Stimulated activated CD8-positive, alpha-beta memory T cell treated with anti-CD3 and anti-CD28 coated beads, Interleukin-15, amount 100 ng/mL, for 24 hours (primary cell): Measurements from ENCODE around the gene SP6.
A peak's percentile ranks its signal among the peaks of the same experiment; 100 is the strongest.

Experiments
- DNase-seq: peaks from one replicate; pipeline ENCODE4 v3.0.0-alpha.2; 2020; ENCODE audit warnings: low read depth

Gene SP6

GRCh38 chr17:47834756-47835155 is 16.2 kb downstream of the SP6 start:
- DNase-seq: no peak

DNA sequence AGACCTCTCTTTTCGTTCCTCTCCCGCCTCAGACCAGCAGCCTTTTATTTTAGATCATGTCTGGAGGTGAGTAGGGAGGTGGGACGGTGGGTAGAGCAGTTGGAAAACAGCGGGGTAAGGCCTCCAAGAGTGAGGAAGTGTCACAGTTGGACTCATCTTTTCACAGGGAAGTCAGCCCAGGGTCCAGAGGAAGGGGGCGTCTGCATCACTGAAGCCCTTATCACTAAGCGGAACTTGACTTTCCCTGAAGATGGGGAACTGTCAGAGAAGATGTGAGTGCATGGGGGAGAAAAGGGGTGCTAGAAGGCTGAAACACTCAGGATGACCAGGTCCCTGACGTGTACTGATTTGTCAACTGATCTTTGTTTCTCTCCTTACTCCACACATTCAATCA is 19.0 kb downstream of the SP6 start:
- DNase-seq: no peak

DNA sequence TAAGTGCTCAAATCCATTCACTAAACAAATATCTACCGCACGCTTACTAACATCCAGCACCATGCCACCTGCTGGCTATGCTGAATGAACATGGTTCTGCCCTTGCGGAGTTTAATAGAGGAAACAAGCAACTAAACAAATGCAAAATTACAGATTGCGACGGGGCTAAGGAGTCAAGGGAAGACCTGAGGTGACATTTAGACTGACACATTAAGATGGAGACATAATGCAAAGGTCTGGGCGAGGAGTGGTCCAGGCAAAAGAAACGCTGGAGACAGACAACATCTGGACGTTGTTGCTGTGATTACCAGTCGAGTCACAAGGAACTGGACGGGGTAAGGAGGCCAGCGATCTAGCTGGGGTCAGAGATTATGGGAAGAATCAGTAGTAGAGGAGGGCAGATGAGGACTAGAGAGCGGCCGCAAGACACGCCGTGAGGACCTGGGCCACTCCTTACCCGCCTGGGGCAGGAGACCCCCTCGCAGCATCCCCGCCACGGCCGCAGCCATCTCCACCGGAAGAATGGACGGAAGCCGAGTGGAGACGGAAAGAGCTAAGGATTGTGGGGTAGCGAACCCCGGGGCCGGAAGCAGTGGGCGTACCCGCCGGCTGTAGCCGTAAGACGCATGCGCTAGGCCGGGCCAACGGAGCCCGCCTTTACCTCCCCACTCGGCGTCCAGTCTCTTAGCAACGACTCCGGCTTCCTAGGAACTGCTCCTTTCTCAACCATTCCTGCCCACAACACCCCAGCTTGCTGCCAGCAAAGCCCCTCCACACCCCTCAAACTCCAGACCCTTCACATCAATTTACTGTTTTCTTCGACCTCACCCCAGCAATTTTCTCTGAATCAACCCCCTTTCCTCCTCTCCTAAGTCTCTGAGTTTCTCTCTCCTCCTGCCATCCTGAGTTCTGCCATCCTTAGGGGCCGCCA is 19.7 kb downstream of the SP6 start, which contains the start of the genes LRRC46 and MRPL10:
Gene LRRC46, plus strand, starts transcription at position 668 of the 931 bp plus-strand sequence. CDS start 320 bp downstream, outside the sequence.
Gene MRPL10, minus strand, starts transcription at position 539 of the 931 bp plus-strand sequence. Its CDS starts 30 bp downstream, at position 509.
- peak; percentile 86 for DNase-seq

DNA sequence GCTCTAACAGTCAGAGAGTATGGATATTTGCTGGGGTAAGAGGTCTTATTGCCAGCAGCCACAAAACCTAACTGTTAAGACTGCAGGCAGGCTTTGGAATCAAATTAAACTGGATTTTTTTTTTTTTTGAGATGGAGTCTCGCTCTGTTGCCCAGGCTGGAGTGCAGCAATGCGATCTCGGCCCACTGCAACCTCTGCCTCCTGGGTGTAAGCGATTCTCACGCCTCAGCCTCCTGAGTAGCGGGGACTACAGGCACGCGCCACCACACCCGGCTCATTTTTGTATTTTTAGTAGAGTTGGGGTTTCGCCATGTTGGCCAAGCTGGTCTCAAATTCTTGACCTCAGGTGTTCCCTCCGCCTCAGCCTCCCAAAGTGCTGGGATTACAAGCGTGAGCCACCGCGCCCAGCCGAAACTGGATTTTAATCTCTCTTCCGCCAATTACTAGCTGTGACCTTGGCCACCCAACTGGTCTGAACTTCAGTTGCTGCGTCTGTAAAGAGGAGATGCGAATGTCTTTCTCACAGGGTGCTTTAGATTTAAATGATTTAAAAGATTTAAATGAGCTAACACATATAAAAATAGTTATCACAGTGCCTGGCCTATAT is 20.5 kb downstream of the SP6 start:
- no peak for DNase-seq

GRCh38 chr17:47829870-47830269 is 21.1 kb downstream of the SP6 start:
- no peak for DNase-seq

DNA sequence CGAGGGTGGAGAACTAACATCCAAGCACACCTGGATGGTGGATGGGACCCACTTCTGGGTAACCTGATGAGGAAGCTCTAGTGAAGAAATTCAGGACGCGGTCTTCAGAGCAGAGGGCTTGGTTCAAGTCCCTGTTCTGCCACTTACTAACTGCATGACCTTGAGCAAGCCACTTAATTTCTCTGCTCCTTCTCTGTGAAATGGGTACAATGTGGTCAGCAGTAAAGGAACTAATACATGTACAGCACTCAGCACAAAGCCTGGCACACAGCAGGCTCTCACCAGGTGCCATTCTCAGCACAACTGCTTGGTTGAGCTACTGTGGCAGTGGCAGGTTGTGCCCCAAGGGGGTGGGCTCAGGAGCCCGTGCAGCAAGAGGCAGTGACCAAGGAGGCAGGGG is 27.4 kb downstream of the SP6 start:
- no peak for DNase-seq

- no peak for DNase-seq
Observed at GRCh38 chr17:47822785-47823184, 28.2 kb downstream of the SP6 start.

GRCh38 chr17:47821424-47822391 is 29.3 kb downstream of the SP6 start, which contains the start of gene OSBPL7:
TSS of gene OSBPL7 (minus strand) at chr17:47821794. CDS start at chr17:47820278, 1,516 bp downstream.
- peak; percentile 36 for DNase-seq

- no peak for DNase-seq
Observed at GRCh38 chr17:47821031-47821423, 29.9 kb downstream of the SP6 start.

DNA sequence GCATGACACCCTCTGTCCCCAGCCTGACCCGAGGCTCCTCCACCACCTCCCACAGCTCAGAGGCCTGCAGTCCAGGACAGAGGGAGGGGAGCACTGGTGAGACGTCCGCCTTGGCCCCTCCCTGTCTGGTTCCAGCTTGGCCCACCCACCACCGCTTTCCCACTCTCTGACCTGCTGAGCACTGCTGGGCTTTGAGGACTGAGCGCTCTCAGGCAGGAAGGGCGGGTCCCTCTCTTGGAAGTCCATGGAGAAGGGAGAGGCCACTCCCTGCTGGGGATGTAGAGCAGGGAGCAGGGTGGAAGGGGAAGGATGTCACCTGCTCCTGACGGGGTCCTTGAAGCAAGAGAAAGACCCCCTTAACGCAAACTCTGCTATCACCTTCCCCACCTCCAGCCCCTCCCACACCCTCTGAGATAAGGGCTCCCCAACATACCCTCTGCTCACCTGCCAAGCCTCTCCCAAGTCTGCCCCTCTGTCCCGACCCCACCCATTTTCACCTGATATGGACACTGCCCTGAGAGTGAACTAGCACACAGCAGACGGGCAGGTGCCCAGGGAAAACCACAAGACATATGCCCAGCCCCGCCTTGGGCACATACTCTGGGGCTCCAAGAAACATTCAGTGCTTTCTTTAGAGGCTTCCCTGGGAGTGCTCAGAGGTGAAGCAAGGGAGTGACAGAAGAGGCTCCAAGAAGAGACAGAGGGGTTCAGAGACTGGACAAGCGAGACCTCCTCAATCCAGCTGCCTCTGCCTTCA is 30.8 kb downstream of the SP6 start:
- no peak for DNase-seq

DNA sequence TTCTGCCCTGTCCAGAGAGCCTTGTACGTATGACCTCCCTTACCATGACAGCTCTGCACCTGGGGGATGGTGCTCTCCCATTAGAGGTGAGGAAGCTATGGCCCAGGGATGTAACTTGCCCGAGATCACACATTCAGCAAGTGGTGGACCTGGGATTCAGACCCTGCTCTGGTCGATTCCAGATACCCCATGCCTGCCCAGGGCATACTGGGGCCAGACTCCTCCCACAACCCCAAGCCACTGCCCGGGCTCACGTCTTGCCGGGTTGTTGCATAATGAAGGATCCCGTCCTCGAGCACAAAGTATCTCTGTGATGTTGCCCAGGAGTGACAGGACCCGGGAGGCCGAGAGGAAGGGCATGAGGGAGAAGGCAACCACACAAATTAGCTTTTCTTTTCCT is 31.5 kb downstream of the SP6 start:
- no peak for DNase-seq

DNA sequence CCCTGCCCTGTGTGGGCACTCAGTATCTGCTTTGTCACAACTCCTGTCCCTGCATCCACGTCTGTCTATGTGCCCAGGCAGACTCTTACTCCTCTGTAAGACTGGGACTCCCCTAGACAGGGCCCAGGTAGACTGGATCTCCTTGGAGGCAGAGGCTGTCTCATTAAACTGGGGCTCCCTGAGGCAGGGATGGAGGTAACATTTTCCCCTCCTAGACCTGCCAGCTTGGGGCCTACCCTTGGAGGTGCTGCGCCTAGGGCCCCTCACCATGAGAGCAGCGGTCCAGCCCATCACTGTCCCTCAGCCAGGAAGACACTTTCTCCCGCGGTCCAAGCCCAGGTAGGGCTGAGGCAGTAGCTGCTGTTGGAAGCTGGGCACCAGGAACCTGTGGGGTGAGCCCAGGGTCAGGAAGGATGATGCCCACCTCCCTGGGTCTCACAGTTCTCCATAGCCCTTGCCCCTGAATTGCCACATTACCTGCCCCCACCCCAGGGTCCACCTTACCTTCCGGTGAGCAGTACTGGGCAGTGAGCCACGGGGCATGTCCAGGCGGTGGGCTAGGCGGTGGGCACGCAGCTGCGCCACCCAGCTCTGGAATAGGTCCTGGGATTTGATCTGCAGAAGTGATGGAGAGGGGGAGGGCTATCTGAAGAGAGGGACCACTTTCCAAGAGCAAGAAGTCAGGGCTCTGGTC is 32.8 kb downstream of the SP6 start:
- no peak for DNase-seq

DNA sequence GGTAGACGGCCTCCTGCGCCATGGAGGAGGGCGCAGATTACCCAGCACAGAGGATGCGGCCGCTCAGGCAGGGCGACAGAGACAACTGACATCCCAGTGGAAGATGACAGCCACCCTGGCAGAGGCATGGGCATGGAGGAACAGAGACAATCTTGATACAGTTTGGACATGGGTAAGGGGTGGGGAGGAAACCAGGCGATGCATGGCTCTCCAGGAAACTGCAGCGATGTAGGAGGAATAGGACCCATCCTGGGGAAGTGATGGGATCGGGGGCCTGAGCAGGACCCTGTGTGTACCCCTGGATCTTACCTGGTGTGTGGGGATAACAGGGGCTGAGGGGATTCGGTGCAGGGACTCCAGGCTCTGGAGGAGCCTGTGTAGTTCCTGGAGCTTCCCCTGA is 34.0 kb downstream of the SP6 start:
- no peak for DNase-seq

DNA sequence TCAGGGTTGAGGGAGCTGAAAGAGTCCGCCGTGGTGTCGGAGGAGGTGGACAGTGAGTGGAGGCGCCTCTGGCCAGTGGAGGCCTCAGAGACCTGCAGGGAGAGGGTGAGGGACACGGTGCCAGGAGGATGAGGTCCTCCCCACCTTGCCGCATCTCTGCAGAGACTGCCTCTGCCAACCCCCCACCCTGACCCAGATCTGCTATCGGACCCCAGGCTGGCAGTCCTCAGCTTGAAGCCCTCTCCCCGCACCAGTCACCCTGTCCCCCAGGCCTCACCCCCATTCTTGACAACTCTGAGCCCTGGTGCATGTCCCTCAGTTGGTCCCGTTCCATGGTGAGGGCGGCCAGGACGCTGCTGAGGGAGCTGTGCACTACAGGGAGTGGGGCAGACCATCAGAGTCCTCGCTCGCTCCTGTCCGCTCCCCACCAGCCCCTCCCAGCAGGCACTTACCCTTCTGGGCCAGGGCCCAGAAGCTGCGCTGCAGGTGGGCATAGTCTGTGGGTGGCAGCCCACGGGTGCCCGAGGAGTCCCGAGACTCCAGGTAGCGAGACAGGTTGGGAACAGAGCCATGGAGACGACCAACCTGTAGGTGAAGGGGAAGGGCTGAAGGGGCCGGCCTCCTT is 34.7 kb downstream of the SP6 start:
- DNase-seq: no peak

DNA sequence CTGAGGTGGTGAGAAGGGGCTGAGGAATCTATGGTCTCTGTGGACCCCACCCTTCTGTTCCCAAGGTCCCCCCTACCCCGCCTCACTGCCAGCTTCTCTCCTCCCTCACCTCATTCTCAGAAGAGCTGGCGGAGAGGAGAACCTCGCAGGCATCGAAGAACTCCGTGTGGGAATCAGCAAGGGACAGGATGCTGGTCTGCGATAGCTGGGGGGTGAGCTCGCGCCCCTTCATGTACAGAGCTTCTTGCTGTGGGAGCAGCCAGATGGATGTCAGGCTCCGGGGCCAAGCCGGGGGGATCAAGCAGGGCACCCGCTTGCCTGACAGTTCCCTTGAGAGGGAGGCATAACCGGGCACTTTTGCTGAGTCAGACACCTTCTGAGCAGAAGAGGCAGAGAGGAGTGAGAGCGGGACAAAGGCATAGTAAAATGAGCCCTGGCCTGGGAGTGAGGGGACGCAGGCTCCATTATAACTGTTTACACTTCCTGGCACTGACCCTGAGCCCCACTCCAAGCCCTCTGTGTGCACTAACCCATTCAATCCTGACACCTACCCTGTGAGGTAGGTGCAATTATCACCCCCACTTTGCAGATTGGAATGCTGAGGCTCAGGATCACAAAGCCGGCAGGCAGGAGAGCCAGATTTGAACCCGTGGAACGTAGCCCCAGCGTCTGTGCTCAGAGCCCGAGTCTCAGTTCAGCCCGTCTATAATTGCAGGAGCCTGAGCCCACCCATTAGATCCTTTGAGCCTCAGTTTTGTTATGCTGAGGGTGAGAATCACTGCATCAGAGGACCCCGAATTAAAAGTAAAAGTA is 35.7 kb downstream of the SP6 start:
- no peak for DNase-seq

GRCh38 chr17:47813512-47814031 is 37.4 kb downstream of the SP6 start:
- no peak for DNase-seq

DNA sequence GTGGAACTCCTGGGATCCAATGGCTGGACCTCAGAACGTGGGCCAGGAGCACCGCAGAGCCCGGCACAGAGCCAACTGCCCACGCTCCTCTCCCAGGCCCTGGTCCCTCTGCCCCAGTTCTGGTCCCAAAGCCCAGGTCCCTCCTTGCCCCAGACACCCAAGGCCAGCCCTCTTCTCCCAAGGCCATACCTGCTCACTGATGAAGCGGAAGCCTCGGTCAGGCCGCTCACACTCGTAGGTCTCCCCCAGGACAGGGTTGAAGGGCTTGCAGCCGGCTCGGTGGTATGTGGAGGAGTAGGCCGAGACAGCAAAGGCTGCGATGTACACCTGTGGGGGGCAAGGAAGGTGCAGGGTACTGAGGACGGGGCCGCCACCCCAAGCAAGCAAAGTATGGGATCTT is 37.9 kb downstream of the SP6 start:
- no peak for DNase-seq

GRCh38 chr17:47812146-47812920 is 38.6 kb downstream of the SP6 start:
- DNase-seq: no peak
